K562 (cell line): ENCODE measurements around the gene TMF1. TPM values are rescaled to one million over a fixed set of nuclear protein-coding genes. Genes with fewer than 3 reads are reported as not detected.

ENCODE experiments used
- ATAC-seq: fragments of 200-7000 bp; cut with Tn5 transposase; 3 replicates; pipeline ENCODE4 v1.9.1; 2020; ENCODE audit warnings: moderate library complexity
- BruUV-seq: library from RNA; stranded (reverse); fragments of 400-500 nt; replicated peaks from 2 replicates; lab custom pipeline; 2021; lab: Mats Ljungman, UMichigan
- CTCF ChIA-PET: fragments of 300-600 bp; formaldehyde crosslinking; extraction: SDS; loops from one replicate; lab custom pipeline; 2021; ENCODE audit warnings: low intra/inter-chr PET ratio; lab: Yijun Ruan, JAX
- POLR2A ChIA-PET: fragments of 300-600, 350-650 bp; sonication (Branson Sonifier 250); formaldehyde crosslinking; extraction: SDS; loops from one replicate; lab custom pipeline; 2021; ENCODE audit warnings: antibody characterized with exemption, inconsistent platforms; lab: Yijun Ruan, JAX
- DNase-seq, 4 experiments: peaks; one replicate each; pipeline versions ENCODE4 v3.0.0 to v3.0.0-alpha.2; 2011 to 2018; ENCODE audit warnings: low spot score in 3 of 4, mixed read lengths in 3 of 4; ENCODE audit errors: extremely low read depth in 1 of 4
- FAIRE-seq: peaks from 2 replicates; lab custom pipeline; 2011; peaks lifted over from hg19 to GRCh38; lab: Jason Lieb, UNC
- H2AFZ ChIP-seq: 2 replicates; pipeline ENCODE4 v1.6.0; 2011; ENCODE audit warnings: low read depth, low read length, control low read depth, inconsistent platforms
- H3K27ac ChIP-seq: fragments of 200-600 bp; 3 replicates; pipeline ENCODE4 v1.8.0; 2011; ENCODE audit warnings: low read depth, mild to moderate bottlenecking, control low read depth, inconsistent platforms, low read length, moderate library complexity, mixed read lengths; ENCODE audit errors: extremely low read depth
- H3K27me3 ChIP-seq, 2 experiments: fragments of 300-600 bp in 1 of 2; 2 replicates in 1 of 2; 3 replicates in 1 of 2; pipeline versions ENCODE4 v1.6.0 to v1.8.0; 2011; ENCODE audit warnings: inconsistent platforms in 2 of 2, low read length in 2 of 2, mild to moderate bottlenecking in 1 of 2, mixed read lengths in 1 of 2, moderate library complexity in 1 of 2; ENCODE audit not compliant: control insufficient read depth in 2 of 2, insufficient read depth in 2 of 2
- H3K36me3 ChIP-seq: fragments of 300-600 bp; 3 replicates; pipeline ENCODE4 v1.8.0; 2011; ENCODE audit warnings: mild to moderate bottlenecking, low read length, inconsistent platforms; ENCODE audit not compliant: control insufficient read depth, insufficient read depth
- H3K4me1 ChIP-seq, 2 experiments: fragments of 200-600 bp in 1 of 2; replicated peaks in 1 of 2; 2 replicates in 1 of 2; 3 replicates in 1 of 2; pipeline versions ENCODE4 v1.5.1 to v1.8.0; 2011; ENCODE audit warnings: inconsistent platforms in 2 of 2, low read length in 2 of 2, mild to moderate bottlenecking in 1 of 2, mixed read lengths in 1 of 2, moderate library complexity in 1 of 2; ENCODE audit not compliant: control insufficient read depth in 2 of 2, insufficient read depth in 2 of 2
- H3K4me2 ChIP-seq: 2 replicates; pipeline ENCODE4 v1.6.1; 2011; ENCODE audit warnings: low read length, control low read depth, inconsistent platforms, mixed read lengths; ENCODE audit not compliant: insufficient read depth
- H3K4me3 ChIP-seq: fragments of 200-600 bp; sonication (generic), shearing (Covaris generic); 2 replicates; pipeline ENCODE4 v1.5.1; 2016; ENCODE audit warnings: control low read depth, inconsistent platforms
- H3K79me2 ChIP-seq: fragments of 200-600 bp; 3 replicates; pipeline ENCODE4 v1.8.0; 2011; ENCODE audit warnings: low read length, inconsistent platforms; ENCODE audit not compliant: control insufficient read depth, insufficient read depth
- H3K9ac ChIP-seq, 2 experiments: 2 replicates each; pipeline versions ENCODE4 v1.6.0 to v1.6.1; 2011; ENCODE audit warnings: low read depth in 2 of 2, low read length in 2 of 2, control low read depth in 1 of 2, inconsistent platforms in 1 of 2, mild to moderate bottlenecking in 1 of 2, mixed read lengths in 1 of 2; ENCODE audit not compliant: insufficient read depth in 1 of 2
- H3K9me1 ChIP-seq: one replicate; pipeline ENCODE4 v1.6.0; 2011; ENCODE audit warnings: inconsistent platforms, mild to moderate bottlenecking, low read length, moderate library complexity; ENCODE audit not compliant: control insufficient read depth, insufficient read depth
- H3K9me3 ChIP-seq: replicated peaks from 2 replicates; pipeline ENCODE4 v1.5.1; 2011; ENCODE audit warnings: low read depth, low read length, inconsistent platforms; ENCODE audit not compliant: control insufficient read depth, insufficient read depth
- H4K20me1 ChIP-seq: replicated peaks from 2 replicates; pipeline ENCODE4 v1.6.1; 2011; ENCODE audit warnings: low read length, inconsistent platforms, mixed read lengths; ENCODE audit not compliant: control insufficient read depth, insufficient read depth
- NFE2 ChIP-seq: IDR thresholded peaks from 2 replicates; pipeline ENCODE4 v1.6.1; 2014; ENCODE audit warnings: antibody characterized with exemption, low read depth
- SPI1 ChIP-seq: IDR thresholded peaks from 2 replicates; pipeline ENCODE4 v1.6.1; 2011; ENCODE audit warnings: low read depth, low read length, control low read depth, borderline replicate concordance
- WGBS: fragments of 100-300 bp; shearing (Covaris generic); methylation state at CpG from one replicate; pipeline ENCODE4 v1.1.6; 2016; ENCODE audit warnings: low coverage, mixed read lengths; ENCODE audit not compliant: insufficient coverage; ENCODE audit errors: missing lambda C conversion rate; 5-methylcytosine and 5-hydroxymethylcytosine counted together
- in situ Hi-C: fragments of 300-500 bp; cut with MboI; formaldehyde crosslinking; loops from 4 replicates; pipeline ENCODE4 v1.15.0; 2018; ENCODE audit warnings: inconsistent platforms, mixed read lengths
- intact Hi-C: fragments of 100-400 bp; cut with micrococcal nuclease; formaldehyde crosslinking; loops from 2 replicates; pipeline ENCODE4 v1.14.2; 2022
- polyA plus RNA-seq, 8 experiments: library from polyadenylated mRNA; depleted of rRNA in 4 of 8; stranded (reverse) in 5 of 8; unstranded in 3 of 8; fragments of >200 nt; fragmentation: Nextera tagmentation in 2 of 8; fragmentation: Illumina TruSeq in 1 of 8; extraction: Ambion mirVana in 2 of 8; extraction: Trizol in 1 of 8; gene quantifications; 2 replicates each; pipeline versions ENCODE4 v1.2.1 to v1.2.3, GENCODE V29; 2011 to 2014; ENCODE audit warnings: inconsistent platforms in 1 of 8, missing spikeins in 1 of 8
- total RNA-seq, 7 experiments: library from RNA; depleted of rRNA in 6 of 7; stranded (reverse); fragments of >200 nt in 6 of 7; fragmentation: Illumina TruSeq in 2 of 7; extraction: Trizol in 2 of 7; gene quantifications; 2 replicates each; pipeline versions ENCODE4 v1.2.1 to v1.2.3, GENCODE V29; 2011 to 2021; ENCODE audit warnings: low replicate concordance in 1 of 7
- TF ChIP-seq, protein P1 (sequence below), 2 experiments: fragments of 450-650 bp; conservative IDR thresholded peaks; 2 replicates each; pipeline ENCODE4 v1.6.1; 2017; ENCODE audit warnings: mild to moderate bottlenecking in 2 of 2, moderate library complexity in 2 of 2

The TMF1 gene
- total and polyA plus RNA-seq, 9 of the 15 experiments (the other 6 are each of a cell fraction or from before 2014, with no cell fraction given): 3.1 to 13.9 (median 10.3) TPM

DNA sequence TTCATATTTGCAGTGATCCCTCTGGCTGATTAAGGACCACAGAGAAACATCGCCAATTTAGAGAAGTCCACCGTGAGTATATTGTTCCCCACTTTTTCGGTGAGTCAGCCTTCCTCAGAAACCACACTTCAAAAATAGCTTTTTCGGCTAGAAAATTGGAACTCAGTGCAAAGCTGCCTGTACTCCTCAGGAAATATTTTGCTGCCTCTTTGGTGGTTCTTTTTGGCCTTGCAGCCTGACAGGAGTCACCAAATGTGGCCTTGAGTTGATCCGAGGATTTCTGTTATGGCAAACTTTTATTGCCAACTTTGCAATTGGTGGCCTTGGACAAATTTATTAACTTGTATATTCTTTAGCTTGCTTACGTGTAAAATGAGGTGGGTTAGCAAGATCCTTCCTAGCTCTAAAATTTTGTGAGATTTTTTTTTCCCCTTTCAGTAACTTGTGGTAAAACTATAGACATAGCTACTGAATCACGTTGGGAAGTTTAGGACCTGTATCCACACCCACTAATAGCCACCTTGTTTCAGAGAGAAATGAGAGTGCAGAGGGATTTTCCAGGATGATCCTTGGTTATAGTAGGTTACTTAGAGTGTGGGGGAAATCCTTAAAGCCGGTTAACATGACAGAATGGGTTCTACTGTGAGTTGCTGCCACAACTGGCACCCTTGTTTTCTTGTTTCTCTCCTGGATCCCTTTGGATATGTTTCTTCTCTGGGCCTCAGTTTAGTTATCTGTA is 42.5 kb upstream of the TMF1 start:
- Histone ChIP-seq H3K79me2 (no peaks in the 10 kb centered on the region), H3K9ac (no peak overlapping the region), H3K27me3 (no peaks in the 10 kb centered on the region), H3K4me3 (no peak overlapping the region), H3K9me1 (no peaks in the 10 kb centered on the region), H3K36me3 (no peaks in the 10 kb centered on the region), H3K9me3 (no peaks in the 10 kb centered on the region), H4K20me1 (no peaks in the 10 kb centered on the region), H3K27ac (no peak overlapping the region), H3K4me1 (peaks cover 3 to 9% of the 10 kb centered on the region in 2 experiments; a peak in 4 of 5 replicates), H3K4me2 (no peak overlapping the region), H2AFZ (no peak overlapping the region)
- BruUV-seq: no TSS peak
- ATAC-seq (no peak; the same call in 2 of the 3 replicates), FAIRE-seq (no peak), DNase-seq (peak in 1 of 4 experiments; percentile 9)
- intact Hi-C loops: no loop called here
- in situ Hi-C loops: no loop called here
- 26% methylated on average over 8 of the region's 8 CpGs for WGBS
- TF ChIP-seq, protein P1, sequence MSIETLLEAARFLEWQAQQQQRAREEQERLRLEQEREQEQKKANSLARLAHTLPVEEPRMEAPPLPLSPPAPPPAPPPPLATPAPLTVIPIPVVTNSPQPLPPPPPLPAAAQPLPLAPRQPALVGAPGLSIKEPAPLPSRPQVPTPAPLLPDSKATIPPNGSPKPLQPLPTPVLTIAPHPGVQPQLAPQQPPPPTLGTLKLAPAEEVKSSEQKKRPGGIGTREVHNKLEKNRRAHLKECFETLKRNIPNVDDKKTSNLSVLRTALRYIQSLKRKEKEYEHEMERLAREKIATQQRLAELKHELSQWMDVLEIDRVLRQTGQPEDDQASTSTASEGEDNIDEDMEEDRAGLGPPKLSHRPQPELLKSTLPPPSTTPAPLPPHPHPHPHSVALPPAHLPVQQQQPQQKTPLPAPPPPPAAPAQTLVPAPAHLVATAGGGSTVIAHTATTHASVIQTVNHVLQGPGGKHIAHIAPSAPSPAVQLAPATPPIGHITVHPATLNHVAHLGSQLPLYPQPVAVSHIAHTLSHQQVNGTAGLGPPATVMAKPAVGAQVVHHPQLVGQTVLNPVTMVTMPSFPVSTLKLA (conservative IDR thresholded peaks at IDR 0.05): no peak
- TF ChIP-seq NFE2 (0 out of 2 replicates have a peak, but pooled peaks have one; percentile 17), SPI1 (peak; percentile 37; the same call in 1 of the 2 replicates)
- ChIA-PET POLR2A (no interaction called here), CTCF (no interaction called here)
